SJSA1 (cell line): ENCODE measurements around the gene PRDM16. TPM values are rescaled to one million over a fixed set of nuclear protein-coding genes. Genes with fewer than 3 reads are reported as not detected.

ENCODE experiments used
- DNase-seq, 2 experiments: peaks; one replicate each; pipeline ENCODE4 v3.0.0-alpha.2; 2015 to 2020; ENCODE audit warnings: low spot score in 2 of 2, low read depth in 1 of 2
- H3K27ac ChIP-seq: fragments of 250-450 bp; sonication (Bioruptor Pico); 2 replicates; pipeline ENCODE4 v1.5.1; 2020; ENCODE audit warnings: mild to moderate bottlenecking, moderate library complexity
- H3K27me3 ChIP-seq: fragments of 250-450 bp; sonication (Bioruptor Pico); replicated peaks from 2 replicates; pipeline ENCODE4 v1.5.1; 2020; ENCODE audit warnings: mild to moderate bottlenecking, moderate library complexity
- H3K36me3 ChIP-seq: fragments of 250-450 bp; sonication (Bioruptor Pico); 2 replicates; pipeline ENCODE4 v1.5.1; 2020; ENCODE audit warnings: mild to moderate bottlenecking
- H3K4me1 ChIP-seq: fragments of 250-450 bp; sonication (Bioruptor Pico); replicated peaks from 2 replicates; pipeline ENCODE4 v1.6.1; 2021; ENCODE audit warnings: mild to moderate bottlenecking
- H3K4me3 ChIP-seq: fragments of 250-450 bp; sonication (Bioruptor Pico); 2 replicates; pipeline ENCODE4 v1.5.1; 2020; ENCODE audit warnings: mild to moderate bottlenecking
- H3K9me3 ChIP-seq: fragments of 250-450 bp; sonication (Bioruptor Pico); replicated peaks from 2 replicates; pipeline ENCODE4 v1.5.1; 2020; ENCODE audit warnings: mild to moderate bottlenecking
- total RNA-seq: library from RNA; depleted of rRNA; stranded (reverse); fragments of >200 nt; shearing (Covaris generic); gene quantifications from 2 replicates; pipeline ENCODE4 v1.2.3, GENCODE V29; 2014

PRDM16 gene
- total RNA-seq, 1 experiment from 2014 or later: 0.05 TPM

- Histone ChIP-seq H3K4me1 (peaks cover 18% of the 10 kb centered on the region), H3K4me3 (no peak overlapping the region), H3K9me3 (peaks cover 3% of the 10 kb centered on the region; the same call in 1 of the 2 replicates), H3K36me3 (no peaks in the 10 kb centered on the region), H3K27ac (no peak overlapping the region), H3K27me3 (no peaks in the 10 kb centered on the region)
- no peak for DNase-seq
Observed at GRCh38 chr1:3304692-3305091, 235.7 kb downstream of the PRDM16 start.

- no peak overlapping the region for H3K4me3 ChIP-seq
Observed at GRCh38 chr1:3305156-3305555, 236.2 kb downstream of the PRDM16 start.

GRCh38 chr1:3306583-3307291 is 237.7 kb downstream of the PRDM16 start:
- no peak overlapping the region for H3K27ac ChIP-seq
- no peaks in the 10 kb centered on the region for H3K9me3 ChIP-seq
- H3K4me3 ChIP-seq: no peak overlapping the region
- peaks cover 18% of the 10 kb centered on the region for H3K4me1 ChIP-seq
- peak in 1 of 2 experiments; percentile 42 for DNase-seq
- no peaks in the 10 kb centered on the region for H3K36me3 ChIP-seq
- no peaks in the 10 kb centered on the region for H3K27me3 ChIP-seq

More at GRCh38 chr1:3305156-3305555, 236.2 kb downstream of the PRDM16 start:
- H3K36me3 ChIP-seq: no peaks in the 10 kb centered on the region
- H3K27me3 ChIP-seq: no peaks in the 10 kb centered on the region
- H3K9me3 ChIP-seq: peaks cover 3% of the 10 kb centered on the region; the same call in 1 of the 2 replicates
- peaks cover 18% of the 10 kb centered on the region for H3K4me1 ChIP-seq
- DNase-seq: no peak
- H3K27ac ChIP-seq: no peak overlapping the region

GRCh38 chr1:3307359-3307758 is 238.4 kb downstream of the PRDM16 start:
- Histone ChIP-seq H3K27me3 (no peaks in the 10 kb centered on the region), H3K9me3 (no peaks in the 10 kb centered on the region), H3K36me3 (no peaks in the 10 kb centered on the region), H3K4me3 (no peak overlapping the region), H3K4me1 (peaks cover 23% of the 10 kb centered on the region), H3K27ac (no peak overlapping the region)
- no peak for DNase-seq

- Histone ChIP-seq H3K4me3 (no peak overlapping the region), H3K27ac (no peak overlapping the region), H3K9me3 (no peaks in the 10 kb centered on the region; the same call in 1 of the 2 replicates), H3K4me1 (peaks cover 30% of the 10 kb centered on the region), H3K27me3 (no peaks in the 10 kb centered on the region), H3K36me3 (no peaks in the 10 kb centered on the region)
- no peak for DNase-seq
Observed at GRCh38 chr1:3308053-3308452, 239.1 kb downstream of the PRDM16 start.

- no peak for DNase-seq
- Histone ChIP-seq H3K4me1 (peaks cover 54% of the 10 kb centered on the region), H3K27me3 (no peaks in the 10 kb centered on the region), H3K27ac (no peak overlapping the region), H3K4me3 (no peak overlapping the region), H3K9me3 (no peaks in the 10 kb centered on the region; the same call in 1 of the 2 replicates), H3K36me3 (no peaks in the 10 kb centered on the region)
Observed at GRCh38 chr1:3310718-3311400, 241.9 kb downstream of the PRDM16 start.

- no peak overlapping the region for H3K27ac ChIP-seq
- H3K4me1 ChIP-seq: peaks cover 54% of the 10 kb centered on the region
- H3K36me3 ChIP-seq: no peaks in the 10 kb centered on the region
- no peaks in the 10 kb centered on the region; the same call in 1 of the 2 replicates for H3K9me3 ChIP-seq
- no peak overlapping the region for H3K4me3 ChIP-seq
- DNase-seq: no peak
- no peaks in the 10 kb centered on the region for H3K27me3 ChIP-seq
Observed at GRCh38 chr1:3311711-3312110, 242.7 kb downstream of the PRDM16 start.

- no peaks in the 10 kb centered on the region for H3K27me3 ChIP-seq
- H3K36me3 ChIP-seq: no peaks in the 10 kb centered on the region
- peak overlapping the region; percentile 99 for H3K27ac ChIP-seq
- no peaks in the 10 kb centered on the region; the same call in 1 of the 2 replicates for H3K9me3 ChIP-seq
- H3K4me1 ChIP-seq: peaks cover 48% of the 10 kb centered on the region
- H3K4me3 ChIP-seq: no peak overlapping the region
- no peak for DNase-seq
Observed at GRCh38 chr1:3312310-3312897, 243.4 kb downstream of the PRDM16 start.

- peak; percentile 98 to 99 for DNase-seq
- Histone ChIP-seq H3K36me3 (no peaks in the 10 kb centered on the region), H3K27me3 (no peaks in the 10 kb centered on the region), H3K4me1 (peaks cover 42% of the 10 kb centered on the region), H3K9me3 (no peaks in the 10 kb centered on the region; the same call in 1 of the 2 replicates), H3K4me3 (no peak overlapping the region), H3K27ac (peak overlapping the region; percentile 99)
Observed at GRCh38 chr1:3312898-3313575, 244.0 kb downstream of the PRDM16 start.

- DNase-seq: peak in 1 of 2 experiments; percentile 81
- Histone ChIP-seq H3K27me3 (no peaks in the 10 kb centered on the region), H3K27ac (peak overlapping the region; percentile 99), H3K36me3 (no peaks in the 10 kb centered on the region), H3K4me1 (peaks cover 42% of the 10 kb centered on the region), H3K9me3 (no peaks in the 10 kb centered on the region; the same call in 1 of the 2 replicates), H3K4me3 (no peak overlapping the region)
Observed at GRCh38 chr1:3313576-3313950, 244.6 kb downstream of the PRDM16 start.

- H3K36me3 ChIP-seq: no peaks in the 10 kb centered on the region
- DNase-seq: no peak
- peaks cover 42% of the 10 kb centered on the region for H3K4me1 ChIP-seq
- H3K9me3 ChIP-seq: no peaks in the 10 kb centered on the region; the same call in 1 of the 2 replicates
- no peaks in the 10 kb centered on the region for H3K27me3 ChIP-seq
- H3K4me3 ChIP-seq: no peak overlapping the region
- peak overlapping the region; percentile 99 for H3K27ac ChIP-seq
Observed at GRCh38 chr1:3314491-3315381, 245.7 kb downstream of the PRDM16 start.

- Histone ChIP-seq H3K27ac (peak overlapping the region; percentile 28; the same call in 1 of the 2 replicates), H3K36me3 (no peaks in the 10 kb centered on the region), H3K9me3 (no peaks in the 10 kb centered on the region; the same call in 1 of the 2 replicates), H3K4me3 (no peak overlapping the region), H3K27me3 (no peaks in the 10 kb centered on the region), H3K4me1 (peaks cover 42% of the 10 kb centered on the region)
- peak in 1 of 2 experiments; percentile 9 for DNase-seq
Observed at GRCh38 chr1:3315399-3316339, 246.7 kb downstream of the PRDM16 start.
